ENCODE data around the gene TOR1AIP2. TPM values are rescaled to one million over a fixed set of nuclear protein-coding genes. Genes with fewer than 3 reads are reported as not detected.

Gene TOR1AIP2
- total RNA-seq, 1 experiment from 2014 or later, result 122 TPM

DNA sequence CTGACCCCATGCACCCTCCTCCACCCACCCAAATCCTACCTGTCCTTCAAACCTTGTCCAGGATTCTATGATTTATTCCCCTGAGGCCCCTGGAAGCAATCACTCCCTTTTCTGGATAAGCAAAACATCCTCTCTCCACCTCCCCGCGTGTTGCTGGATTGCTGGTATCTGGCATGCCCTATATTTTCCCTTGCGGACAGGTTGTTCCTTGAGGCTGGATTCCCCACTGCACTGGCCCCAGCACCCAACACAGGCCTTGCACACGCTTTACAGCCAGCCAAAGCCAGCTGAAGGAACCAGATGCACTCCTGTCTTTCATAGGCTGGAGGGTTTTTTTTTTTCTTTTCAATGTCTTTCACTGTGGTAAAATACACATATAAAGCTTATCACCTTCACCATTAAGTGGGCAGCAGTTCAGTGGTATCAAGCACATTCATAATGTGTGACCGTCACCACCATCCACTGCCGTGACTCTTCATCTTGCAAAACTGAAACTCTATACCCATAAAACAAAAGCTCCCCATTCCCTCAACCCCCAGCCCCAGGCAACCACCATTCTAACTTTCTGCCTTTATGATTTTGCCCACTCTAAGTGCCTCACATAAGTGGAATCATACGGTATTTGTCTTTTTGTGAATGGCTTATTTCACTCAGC lies 50.9 kb downstream of the TOR1AIP2 start:
- DNase-seq (ENCODE audit: extremely low read depth, low read depth), result no peak

DNA sequence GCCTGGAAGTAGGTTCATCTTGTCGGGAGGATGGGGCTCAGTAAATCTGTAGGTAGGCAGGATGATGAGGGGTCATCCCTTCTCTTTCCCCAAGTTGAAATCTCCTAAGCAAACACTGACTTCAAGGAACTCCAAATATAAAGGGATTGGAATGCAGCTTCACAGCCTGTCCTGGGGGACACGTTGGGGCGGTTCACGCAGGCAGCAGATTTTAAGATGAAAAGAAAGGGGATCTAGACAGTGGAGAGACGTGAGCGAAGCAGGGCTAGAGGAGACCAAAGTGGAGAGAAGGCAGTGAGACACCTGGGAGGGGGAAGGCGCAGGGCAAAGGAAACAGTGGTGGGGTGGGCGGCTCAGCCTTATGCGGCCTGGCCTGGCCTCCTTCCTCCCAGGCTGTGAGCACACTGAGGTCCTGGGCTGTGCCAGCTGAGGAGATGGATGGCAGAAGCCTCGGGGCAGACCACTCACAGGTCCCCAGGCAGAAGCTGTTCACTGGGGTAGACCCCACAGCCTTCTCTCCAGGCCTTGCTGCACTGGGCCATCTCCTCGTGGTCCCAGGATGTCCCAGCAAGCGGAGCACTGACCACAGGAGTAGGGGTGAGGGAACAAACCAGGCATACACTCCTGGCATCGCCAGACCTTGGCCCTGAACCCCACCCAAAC lies 51.7 kb downstream of the TOR1AIP2 start:
- DNase-seq (ENCODE audit: extremely low read depth, low read depth), result no peak

DNA sequence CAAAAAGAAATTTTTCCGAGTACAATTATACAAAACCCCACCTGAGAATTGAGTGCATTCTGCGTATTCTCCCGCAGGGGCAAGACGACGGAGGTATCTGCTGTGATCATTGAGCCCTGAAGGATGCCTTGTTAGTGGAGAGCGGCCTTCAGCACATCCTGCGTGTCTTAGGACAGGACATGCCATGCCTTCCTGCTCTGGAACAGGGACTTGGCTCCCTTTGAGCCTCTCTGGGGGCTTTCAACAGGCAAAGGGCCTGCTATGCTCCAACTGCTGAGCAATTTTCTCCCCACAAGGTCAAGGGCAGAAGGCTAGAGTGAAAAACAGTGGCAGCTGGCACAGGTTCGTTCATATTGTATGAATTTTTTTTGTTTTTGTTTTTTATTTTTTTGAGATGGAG lies 52.4 kb downstream of the TOR1AIP2 start:
- DNase-seq (ENCODE audit: extremely low read depth, low read depth), result no peak

- no peak for DNase-seq (ENCODE audit: extremely low read depth, low read depth)
Observed at GRCh38 chr1:179824265-179824664, 53.3 kb downstream of the TOR1AIP2 start.

DNA sequence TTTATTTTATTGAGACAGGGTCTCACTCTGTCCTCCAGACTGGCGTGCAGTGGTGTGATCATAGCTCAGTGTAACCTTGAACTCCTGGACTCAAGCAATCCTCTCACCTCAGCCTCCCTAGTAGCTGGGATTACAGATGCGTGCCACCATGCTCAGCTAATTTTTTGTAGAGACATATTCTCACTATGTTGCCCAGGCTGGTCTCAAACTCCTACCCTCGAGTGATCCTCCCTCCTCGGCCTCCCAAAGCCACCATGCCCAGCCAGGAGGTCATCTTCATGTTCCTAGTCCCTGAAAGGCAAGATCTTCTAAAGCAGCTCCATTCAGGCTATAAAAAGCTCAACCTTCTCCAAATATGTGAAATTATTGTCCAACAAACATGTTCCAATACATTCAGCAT lies 53.9 kb downstream of the TOR1AIP2 start:
- DNase-seq (ENCODE audit: extremely low read depth, low read depth), result no peak

DNA sequence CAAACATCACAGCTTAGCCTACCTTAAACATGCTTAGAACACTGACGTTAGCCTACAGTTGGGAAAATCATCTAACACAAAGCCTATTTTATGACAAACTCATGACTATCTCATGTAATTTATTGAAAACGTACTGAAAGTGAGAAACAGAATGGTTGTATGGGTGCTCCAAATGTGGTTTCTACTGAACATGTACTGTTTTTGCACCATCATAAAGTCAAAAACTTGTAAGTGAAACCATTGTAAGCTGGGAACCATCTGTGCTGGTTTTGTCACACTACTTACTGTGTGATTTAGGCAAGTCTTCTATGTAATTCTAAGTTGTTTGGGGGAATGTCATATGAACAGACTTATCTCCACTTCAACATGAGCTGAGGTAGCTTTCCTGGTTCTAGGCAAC lies 55.5 kb downstream of the TOR1AIP2 start:
- no peak for DNase-seq (ENCODE audit: extremely low read depth, low read depth)

DNA sequence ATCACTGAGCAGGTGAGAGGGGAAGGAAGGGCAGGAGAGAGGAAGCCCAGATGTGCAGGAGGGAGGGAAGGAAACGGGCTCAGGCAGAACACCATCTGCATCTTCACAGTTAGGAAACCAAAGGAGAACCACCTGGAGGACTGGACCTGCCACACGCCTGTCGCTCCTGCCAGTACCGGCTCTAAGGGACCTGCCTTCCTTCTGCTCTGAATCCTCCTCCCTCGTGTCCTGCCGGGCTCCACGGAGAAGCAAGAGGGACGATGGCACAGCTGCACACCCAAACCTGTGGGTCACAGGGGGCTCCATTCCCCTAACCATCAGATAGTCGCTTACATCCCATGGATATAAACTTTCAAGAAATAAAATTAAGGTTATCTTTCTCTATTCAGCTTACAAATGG lies 56.1 kb downstream of the TOR1AIP2 start:
- DNase-seq (ENCODE audit: extremely low read depth, low read depth), result no peak

DNA sequence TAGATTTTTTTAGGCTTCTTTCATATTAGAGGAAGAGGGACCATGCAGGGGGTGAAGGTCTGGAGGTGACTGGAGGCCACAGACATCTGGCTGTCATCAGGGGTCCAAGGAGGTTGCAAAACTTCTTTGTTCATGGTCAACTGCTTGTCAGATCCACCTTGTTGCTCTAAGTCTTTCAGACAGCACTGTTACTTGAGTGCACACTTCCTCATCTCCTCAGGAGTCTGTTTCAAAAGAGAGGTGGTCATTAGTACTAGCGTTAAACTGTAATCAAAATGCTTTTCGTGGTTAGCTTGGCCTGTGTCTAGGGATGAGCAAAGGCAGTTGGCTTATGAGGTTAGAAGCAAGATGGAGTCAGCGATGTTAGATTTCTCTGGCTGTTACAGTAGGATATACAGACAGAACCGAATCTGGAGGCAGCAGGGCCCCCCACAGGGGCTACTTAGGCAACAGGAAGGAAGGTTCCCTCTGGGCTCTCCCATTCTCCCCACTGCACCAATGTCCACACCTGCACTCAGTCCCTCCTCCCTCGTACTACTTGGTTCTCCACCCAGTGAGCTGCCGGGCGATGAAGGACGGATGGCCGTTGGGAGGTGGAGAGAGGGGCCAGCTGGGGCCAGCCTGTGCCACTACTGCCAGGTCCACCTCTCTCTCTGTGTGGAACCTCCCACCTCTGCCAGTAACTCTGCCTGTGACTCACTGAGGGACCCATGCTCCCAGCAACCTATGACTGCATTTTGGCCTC lies 57.2 kb downstream of the TOR1AIP2 start:
- no peak for DNase-seq (ENCODE audit: extremely low read depth, low read depth)

- no peak for DNase-seq (ENCODE audit: extremely low read depth, low read depth)
Observed at GRCh38 chr1:179818743-179819173, 58.8 kb downstream of the TOR1AIP2 start.

- no peak for DNase-seq (ENCODE audit: extremely low read depth, low read depth)
Observed at GRCh38 chr1:179818260-179818659, 59.3 kb downstream of the TOR1AIP2 start.

- DNase-seq (ENCODE audit: extremely low read depth, low read depth), result no peak
Observed at GRCh38 chr1:179817789-179818188, 59.8 kb downstream of the TOR1AIP2 start.

DNA sequence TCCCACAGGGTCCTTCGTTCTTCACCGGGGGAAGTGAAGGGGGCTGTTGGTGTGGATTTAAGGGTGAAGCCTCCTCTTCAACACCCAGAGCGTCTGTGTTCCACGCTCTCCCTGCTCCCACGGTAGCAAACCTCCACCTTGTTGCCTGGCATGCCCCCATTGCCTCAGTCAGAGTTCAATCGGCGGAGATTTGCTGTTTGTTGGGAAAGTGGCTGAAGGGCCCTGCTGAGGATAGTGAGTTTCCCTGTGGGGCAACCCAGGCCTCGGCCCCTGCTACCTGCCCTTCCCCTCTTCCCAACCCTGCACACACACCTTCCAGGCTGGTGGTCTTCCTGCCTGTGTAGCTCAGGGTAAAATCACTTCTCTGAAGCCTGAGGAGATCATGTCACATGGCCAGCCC lies 60.5 kb downstream of the TOR1AIP2 start:
- no peak for DNase-seq (ENCODE audit: extremely low read depth, low read depth)

DNA sequence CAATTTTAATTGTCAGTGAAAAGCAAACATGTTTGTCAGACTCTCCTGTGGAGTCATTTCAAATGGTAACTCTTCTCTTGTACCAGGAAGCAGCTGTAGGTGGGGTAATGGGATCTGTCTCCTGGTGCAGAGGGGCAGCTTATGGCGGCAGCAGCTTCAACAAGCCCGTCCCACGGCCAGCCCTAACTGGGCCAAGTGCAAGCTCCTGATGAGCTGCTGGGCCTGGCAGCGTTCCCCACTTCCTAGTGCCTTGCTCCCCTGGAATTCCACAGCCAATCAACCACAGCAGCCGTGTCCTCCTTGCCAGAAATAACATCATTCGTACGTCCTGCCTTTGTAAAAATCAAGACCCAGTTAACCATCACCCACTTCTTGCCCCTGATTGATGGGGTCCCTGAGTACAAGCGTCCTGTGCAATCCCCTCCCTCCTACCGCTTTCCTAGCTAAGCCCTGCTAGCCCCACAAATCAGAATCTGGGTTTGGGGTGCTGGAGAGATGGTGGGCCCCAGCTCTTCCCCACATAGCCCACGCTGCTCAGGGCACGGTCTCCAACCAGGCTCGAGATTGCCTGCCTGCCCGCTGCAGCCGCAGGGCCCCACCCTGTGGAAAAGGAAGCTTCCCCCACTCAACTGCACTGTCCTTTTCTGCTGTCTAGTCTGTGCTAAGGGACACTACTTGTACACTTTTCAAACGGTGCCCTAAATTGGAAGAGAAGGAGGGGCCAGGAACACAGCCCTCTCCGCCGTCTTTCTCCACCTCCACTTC lies 61.2 kb downstream of the TOR1AIP2 start:
- no peak for DNase-seq (ENCODE audit: extremely low read depth, low read depth)

GRCh38 chr1:179815641-179816040 lies 62.0 kb downstream of the TOR1AIP2 start:
- DNase-seq (ENCODE audit: extremely low read depth, low read depth), result no peak

DNA sequence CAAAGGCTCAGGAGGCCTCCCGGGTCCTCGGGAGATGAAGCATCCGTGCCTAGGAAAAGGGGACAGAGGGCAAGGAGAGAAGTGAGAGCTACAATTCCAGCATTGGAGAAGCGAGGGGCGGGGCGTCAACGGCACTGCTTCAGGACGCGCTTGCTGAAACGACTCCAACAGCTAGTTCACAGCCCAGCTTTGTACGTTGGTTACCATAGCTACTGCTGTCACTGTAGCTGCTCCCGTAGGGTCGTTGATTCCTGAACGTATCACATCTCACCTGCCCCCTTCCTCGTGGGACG lies 63.1 kb downstream of the TOR1AIP2 start:
- no peak for DNase-seq (ENCODE audit: extremely low read depth, low read depth)

GRCh38 chr1:179813626-179814545 lies 63.7 kb downstream of the TOR1AIP2 start:
- no peak for DNase-seq (ENCODE audit: extremely low read depth, low read depth)

GRCh38 chr1:179812501-179813292 lies 64.9 kb downstream of the TOR1AIP2 start:
- DNase-seq (ENCODE audit: extremely low read depth, low read depth), result no peak

DNA sequence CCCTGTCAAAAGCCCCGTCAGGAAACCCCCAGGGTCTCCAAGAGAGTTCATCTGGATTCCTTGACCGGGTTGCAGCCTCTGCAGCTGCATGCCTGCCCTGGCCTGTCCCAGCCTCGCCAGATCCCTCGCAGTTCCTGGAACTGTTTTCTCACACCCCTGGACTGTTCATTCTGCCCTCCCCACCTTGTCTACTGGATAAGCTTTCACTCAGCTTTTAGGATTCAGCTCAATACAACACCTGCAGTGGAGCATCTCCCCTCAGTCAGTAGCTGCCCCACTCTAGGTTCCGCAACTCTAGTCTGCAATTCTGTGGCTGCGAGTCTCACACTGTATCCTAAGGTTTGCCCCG lies 67.3 kb downstream of the TOR1AIP2 start:
- no peak for DNase-seq (ENCODE audit: extremely low read depth, low read depth)

DNA sequence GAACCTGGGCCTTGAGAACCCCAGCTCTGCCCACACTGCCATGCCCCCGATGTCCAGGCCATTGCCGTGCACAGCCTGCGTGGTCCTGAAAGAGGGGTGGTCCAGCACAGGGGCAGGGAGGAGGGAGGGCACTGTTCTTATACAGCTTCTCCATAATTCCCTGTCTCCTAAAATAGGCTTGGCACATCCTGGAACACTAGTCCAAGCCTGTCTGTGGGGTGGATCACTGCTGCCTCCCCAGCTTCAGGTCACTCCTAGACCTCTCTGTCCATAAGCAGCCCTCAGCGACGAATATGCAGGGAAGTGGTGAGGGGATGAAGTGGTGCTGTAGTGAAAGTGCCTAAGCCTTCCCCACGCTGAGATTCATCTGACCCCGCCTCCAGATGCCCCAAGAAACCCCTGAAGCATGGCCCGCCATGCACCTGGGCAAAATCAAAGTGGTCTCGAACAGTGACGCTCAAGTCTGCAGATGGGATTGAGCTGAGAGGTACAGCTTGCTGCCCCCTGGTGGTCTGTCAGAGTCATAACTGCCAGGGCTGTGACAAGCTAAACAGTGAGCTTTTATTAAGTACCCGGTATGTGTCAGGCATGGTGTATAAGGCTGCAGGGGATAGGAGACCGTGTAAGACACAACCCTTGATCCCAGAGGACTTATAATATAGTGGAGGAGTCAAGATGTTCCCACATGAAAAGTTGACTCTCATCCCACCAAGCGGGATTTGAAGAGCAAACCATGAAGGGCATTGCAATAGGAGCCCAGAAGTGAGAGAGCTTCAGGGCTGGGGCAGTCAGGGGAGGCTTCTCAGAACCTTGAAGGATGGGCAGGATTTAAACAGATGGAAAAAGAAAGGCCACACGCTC lies 67.9 kb downstream of the TOR1AIP2 start:
- peak; percentile 72 for DNase-seq (ENCODE audit: extremely low read depth, low read depth)

Data from NCI-H460 (cell line).